A673 (cell line): ENCODE measurements around the gene POPDC2. TPM values are rescaled to one million over a fixed set of nuclear protein-coding genes. Genes with fewer than 3 reads are reported as not detected.

ENCODE experiments used
- BruUV-seq: library from RNA; stranded (reverse); fragments of 400-500 nt; replicated peaks from 2 replicates; lab custom pipeline; 2021; lab: Mats Ljungman, UMichigan
- CTCF ChIA-PET: fragments of 300-600 bp; sonication (Branson Sonifier 250); formaldehyde crosslinking; loops from one replicate; lab custom pipeline; 2022; ENCODE audit warnings: antibody characterized with exemption; lab: Charles Lee
- POLR2A ChIA-PET: fragments of 300-600 bp; sonication (Branson Sonifier 250); formaldehyde crosslinking; loops from one replicate; lab custom pipeline; 2022; ENCODE audit warnings: antibody characterized with exemption; ENCODE audit not compliant: low non-redundant PET; lab: Charles Lee
- DNase-seq: peaks from one replicate; pipeline ENCODE4 v3.0.0-alpha.2; 2015; ENCODE audit warnings: low spot score
- H3K27ac ChIP-seq: fragments of 200-600 bp; sonication (generic); 2 replicates; pipeline ENCODE4 v1.5.1; 2016; ENCODE audit warnings: mixed run types, low read depth, mild to moderate bottlenecking, mixed read lengths, antibody characterized with exemption, low read length; ENCODE audit not compliant: poor library complexity, severe bottlenecking
- H3K27me3 ChIP-seq: fragments of 200-600 bp; sonication (generic); replicated peaks from 2 replicates; pipeline ENCODE4 v1.6.1; 2017; ENCODE audit warnings: mixed run types, low read depth, mild to moderate bottlenecking, mixed read lengths, antibody characterized with exemption, low read length; ENCODE audit not compliant: insufficient read depth, poor library complexity
- H3K36me3 ChIP-seq: fragments of 200-600 bp; sonication (generic); 2 replicates; pipeline ENCODE4 v1.6.1; 2016; ENCODE audit warnings: mixed run types, mild to moderate bottlenecking, mixed read lengths, antibody characterized with exemption, low read length; ENCODE audit not compliant: insufficient read depth, poor library complexity, severe bottlenecking
- H3K4me1 ChIP-seq: fragments of 200-600 bp; sonication (generic); 2 replicates; pipeline ENCODE4 v1.6.1; 2017; ENCODE audit warnings: mixed run types, mild to moderate bottlenecking, mixed read lengths, antibody characterized with exemption, low read length; ENCODE audit not compliant: insufficient read depth, poor library complexity, severe bottlenecking
- H3K4me3 ChIP-seq: fragments of 200-600 bp; sonication (generic); 2 replicates; pipeline ENCODE4 v1.5.1; 2016; ENCODE audit warnings: low read depth, mixed run types, mild to moderate bottlenecking, mixed read lengths, low read length; ENCODE audit not compliant: poor library complexity, severe bottlenecking
- H3K9me3 ChIP-seq: fragments of 200-600 bp; sonication (generic); 2 replicates; pipeline ENCODE4 v1.6.1; 2016; ENCODE audit warnings: mixed run types, low read depth, mild to moderate bottlenecking, mixed read lengths, antibody characterized with exemption, low read length; ENCODE audit not compliant: poor library complexity, severe bottlenecking
- CTCF ChIP-seq: fragments of 300-800, 200-600 bp; sonication (generic); conservative IDR thresholded peaks from 2 replicates; pipeline ENCODE4 v1.5.1; 2017; ENCODE audit warnings: low read depth, mild to moderate bottlenecking, antibody characterized with exemption, low read length, moderate library complexity, mixed read lengths
- EZH2 ChIP-seq: fragments of 200-600 bp; sonication (generic); IDR thresholded peaks from 2 replicates; pipeline ENCODE4 v1.6.1; 2017; ENCODE audit warnings: borderline replicate concordance, low read depth, mild to moderate bottlenecking, mixed read lengths, antibody characterized with exemption, low read length; ENCODE audit not compliant: poor library complexity, severe bottlenecking
- intact Hi-C: fragments of 100-400 bp; cut with micrococcal nuclease; formaldehyde crosslinking; loops from one replicate; pipeline ENCODE4 v1.10.0; 2022; ENCODE audit not compliant: unreplicated experiment
- total RNA-seq: library from RNA; stranded (reverse); gene quantifications from 2 replicates; pipeline ENCODE4 v1.2.3, GENCODE V29; 2021

Gene POPDC2
- total RNA-seq, 1 experiment from 2014 or later, result 0.99 TPM

- BruUV-seq, result no TSS peak
- DNase-seq, result peak; percentile 77
- POLR2A ChIA-PET, result no interaction called here
- H3K4me3 ChIP-seq, result no peak overlapping the region
- H3K4me1 ChIP-seq, result peaks cover 19% of the 10 kb centered on the region
- H3K27me3 ChIP-seq, result no peaks in the 10 kb centered on the region
- TF ChIP-seq CTCF, result no peak
- no peak for TF ChIP-seq EZH2
- no peaks in the 10 kb centered on the region for H3K9me3 ChIP-seq
- CTCF ChIA-PET, result no interaction called here
- intact Hi-C loops, result no loop called here
- no peak overlapping the region for H3K27ac ChIP-seq
- no peaks in the 10 kb centered on the region for H3K36me3 ChIP-seq
Observed at GRCh38 chr3:119663885-119664284, 3.5 kb upstream of the POPDC2 start.

- no TSS peak for BruUV-seq
- ChIA-PET CTCF (no interaction called here), POLR2A (interaction anchor here (0.6 kb wide), 1 partner anchor 14 kb away, joined by 4 read pairs; the partner anchor contains the start of gene COX17)
- intact Hi-C loops, result no loop called here
- Histone ChIP-seq H3K27me3 (no peaks in the 10 kb centered on the region), H3K4me1 (peaks cover 19% of the 10 kb centered on the region), H3K36me3 (no peaks in the 10 kb centered on the region), H3K9me3 (no peaks in the 10 kb centered on the region), H3K27ac (no peak overlapping the region), H3K4me3 (no peak overlapping the region)
- TF ChIP-seq EZH2, result no peak
- no peak for TF ChIP-seq CTCF
- DNase-seq, result no peak
Observed at GRCh38 chr3:119662604-119663373, 2.4 kb upstream of the POPDC2 start.

- H3K36me3 ChIP-seq, result no peaks in the 10 kb centered on the region
- ChIA-PET CTCF (no interaction called here), POLR2A (no interaction called here)
- no TSS peak for BruUV-seq
- TF ChIP-seq EZH2 (no peak), CTCF (no peak)
- H3K27me3 ChIP-seq, result no peaks in the 10 kb centered on the region
- no peak overlapping the region for H3K4me3 ChIP-seq
- H3K4me1 ChIP-seq, result peaks cover 19% of the 10 kb centered on the region
- H3K9me3 ChIP-seq, result no peaks in the 10 kb centered on the region
- intact Hi-C loops, result no loop called here
- H3K27ac ChIP-seq, result no peak overlapping the region
- no peak for DNase-seq
Observed at GRCh38 chr3:119659606-119660291, 640 bp downstream of the POPDC2 start.
